ENCODE data around the gene SNED1.
A peak's percentile ranks its signal among the peaks of the same experiment; 100 is the strongest.

SNED1 gene

GRCh38 chr2:240981871-240982800 is 16.3 kb upstream of the SNED1 start:
- no peak overlapping the region for H3K4me3 ChIP-seq (ENCODE audit: low read depth, low read length)
- no peak for DNase-seq (ENCODE audit: low read depth)
- no peak for TF ChIP-seq CTCF (IDR thresholded peaks at IDR 0.05; ENCODE audit: control insufficient read depth, extremely low read depth, insufficient read depth)

GRCh38 chr2:240982821-240983281 is 15.6 kb upstream of the SNED1 start:
- no peak for TF ChIP-seq CTCF (IDR thresholded peaks at IDR 0.05; ENCODE audit: control insufficient read depth, extremely low read depth, insufficient read depth)
- DNase-seq (ENCODE audit: low read depth), result no peak
- no peak overlapping the region for H3K4me3 ChIP-seq (ENCODE audit: low read depth, low read length)

GRCh38 chr2:240983361-240983995 is 14.9 kb upstream of the SNED1 start:
- no peak for DNase-seq (ENCODE audit: low read depth)
- TF ChIP-seq CTCF (IDR thresholded peaks at IDR 0.05; ENCODE audit: control insufficient read depth, extremely low read depth, insufficient read depth), result peak; percentile 68

GRCh38 chr2:240983996-240984498 is 14.4 kb upstream of the SNED1 start:
- no peak for TF ChIP-seq CTCF (IDR thresholded peaks at IDR 0.05; ENCODE audit: control insufficient read depth, extremely low read depth, insufficient read depth)
- H3K4me3 ChIP-seq (ENCODE audit: low read depth, low read length), result no peak overlapping the region
- DNase-seq (ENCODE audit: low read depth), result no peak

More at GRCh38 chr2:240983361-240983995, 14.9 kb upstream of the SNED1 start:
- no peak overlapping the region for H3K4me3 ChIP-seq (ENCODE audit: low read depth, low read length)

- no peak overlapping the region for H3K4me3 ChIP-seq (ENCODE audit: low read depth, low read length)
- no peak for TF ChIP-seq CTCF (IDR thresholded peaks at IDR 0.05; ENCODE audit: control insufficient read depth, extremely low read depth, insufficient read depth)
- DNase-seq (ENCODE audit: low read depth), result no peak
These were observed 12.3 kb upstream of the SNED1 start for GRCh38 chr2:240985881-240986786.

GRCh38 chr2:240986787-240987411 is 11.5 kb upstream of the SNED1 start:
- DNase-seq (ENCODE audit: low read depth), result peak; percentile 37
- no peak overlapping the region for H3K4me3 ChIP-seq (ENCODE audit: low read depth, low read length)
- no peak for TF ChIP-seq CTCF (IDR thresholded peaks at IDR 0.05; ENCODE audit: control insufficient read depth, extremely low read depth, insufficient read depth)
